Natural killer cell treated with Interleukin-12 subunit alpha and Interleukin-12 subunit beta and Interleukin-15 and Interleukin-18, amount 100 ng/mL, for 72 hours (primary cell): ENCODE results near the gene GDF2. TPM values are rescaled to one million over a fixed set of nuclear protein-coding genes. Genes with fewer than 3 reads are reported as not detected.

Experiments used
- ATAC-seq, 2 donors: fragments of 150-1000 bp; cut with Tn5 transposase in 1 of 2; sonication (Bioruptor Pico), chemical (Tn5 transposase) in 1 of 2; 2 replicates each; pipeline ENCODE4 v1.10.0; 2021
- DNase-seq: peaks from one replicate; pipeline ENCODE4 v3.0.0; 2022; ENCODE audit warnings: low spot score
- H3K27ac Mint-ChIP-seq, 2 donors: 1 replicate in 1 of 2; 2 replicates in 1 of 2; pipeline ENCODE4 v1.8.0; 2022; ENCODE audit warnings: mixed read lengths in 2 of 2, mild to moderate bottlenecking in 1 of 2, moderate library complexity in 1 of 2
- H3K27me3 Mint-ChIP-seq, 2 donors: 1 replicate in 1 of 2; 2 replicates in 1 of 2; pipeline ENCODE4 v1.8.0; 2022; ENCODE audit warnings: mixed read lengths in 2 of 2
- H3K36me3 Mint-ChIP-seq: one replicate; pipeline ENCODE4 v1.8.0; 2022; ENCODE audit warnings: mixed read lengths
- H3K4me1 Mint-ChIP-seq, 2 donors: 1 replicate in 1 of 2; 2 replicates in 1 of 2; pipeline ENCODE4 v1.8.0; 2022; ENCODE audit warnings: low read depth in 2 of 2, mixed read lengths in 2 of 2, mild to moderate bottlenecking in 1 of 2
- H3K4me3 Mint-ChIP-seq: one replicate; pipeline ENCODE4 v1.8.0; 2022; ENCODE audit warnings: mixed read lengths
- H3K9me3 Mint-ChIP-seq: 2 replicates; pipeline ENCODE4 v1.8.0; 2022; ENCODE audit warnings: mixed read lengths
- total RNA-seq, 2 donors: library from RNA; stranded (reverse); gene quantifications; one replicate each; pipeline ENCODE4 v1.2.3, GENCODE V29; 2022

Gene GDF2
- total RNA-seq, 2 donors from 2014 or later, result not detected

- no peak overlapping the region for H3K27ac Mint-ChIP-seq
- peaks cover 0 to 4% of the 10 kb centered on the region in 2 donors for H3K4me1 Mint-ChIP-seq
- ATAC-seq (no peak), DNase-seq (no peak)
- H3K27me3 Mint-ChIP-seq, result peaks cover 27 to 41% of the 10 kb centered on the region in 2 donors
- H3K4me3 Mint-ChIP-seq, result no peak overlapping the region
- H3K36me3 Mint-ChIP-seq, result no peaks in the 10 kb centered on the region
- H3K9me3 Mint-ChIP-seq, result no peaks in the 10 kb centered on the region
Observed at GRCh38 chr10:47297866-47298540, 24.3 kb upstream of the GDF2 start.

GRCh38 chr10:47298715-47299114 lies 23.5 kb upstream of the GDF2 start:
- Mint-ChIP-seq H3K9me3 (no peaks in the 10 kb centered on the region), H3K36me3 (no peaks in the 10 kb centered on the region), H3K27me3 (peaks cover 27 to 41% of the 10 kb centered on the region in 2 donors), H3K4me1 (peaks cover 0 to 4% of the 10 kb centered on the region in 2 donors), H3K27ac (no peak overlapping the region), H3K4me3 (no peak overlapping the region)
- DNase-seq (no peak), ATAC-seq (no peak)

DNA sequence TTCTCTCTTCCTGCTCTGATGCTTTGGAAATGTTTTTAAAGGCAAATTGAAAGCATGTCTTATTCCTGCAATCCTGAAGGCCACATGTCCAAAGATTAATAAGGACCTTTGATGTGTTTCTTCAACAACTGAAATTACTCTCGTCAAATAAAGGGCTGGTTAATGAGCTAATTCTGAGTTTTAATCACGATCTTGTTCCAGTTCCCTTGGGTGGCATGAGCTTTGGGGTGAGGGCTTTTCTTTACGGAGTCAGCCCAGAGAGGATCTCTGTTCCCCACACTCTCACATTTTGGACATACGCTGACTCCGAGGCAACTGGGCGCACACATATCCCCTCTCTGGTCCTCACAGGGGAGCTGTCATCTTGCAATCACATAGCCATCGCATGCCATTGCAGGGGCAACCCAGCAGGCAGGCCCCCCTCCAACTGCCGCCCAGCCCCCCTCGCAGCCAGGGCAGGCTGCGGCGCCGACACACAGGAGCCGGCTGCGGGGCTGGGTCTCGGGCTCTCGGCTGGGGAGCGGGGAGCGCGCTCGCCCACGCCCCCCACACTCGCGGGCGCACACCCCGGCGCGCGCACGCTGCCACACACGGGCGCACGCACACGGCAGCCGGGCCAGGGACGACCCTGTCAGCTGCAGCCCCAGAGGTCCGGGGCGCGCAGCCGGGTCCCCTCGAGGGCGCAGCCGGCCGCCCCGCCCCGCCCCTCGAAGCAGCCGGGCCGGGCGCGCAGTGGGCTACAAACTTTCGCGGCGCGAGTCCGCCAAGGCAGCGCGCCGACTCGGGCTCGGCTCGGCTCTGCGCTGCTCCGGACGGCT lies 22.4 kb upstream of the GDF2 start, which contains the start of gene GDF10:
Gene GDF10, plus strand, starts transcription at position 587 of the 818 bp plus-strand sequence. CDS start 455 bp downstream, outside the sequence.
- H3K27me3 Mint-ChIP-seq, result peaks cover 25 to 39% of the 10 kb centered on the region in 2 donors

GRCh38 chr10:47300429-47300931 lies 21.8 kb upstream of the GDF2 start:
- Mint-ChIP-seq H3K27ac (no peak overlapping the region), H3K4me3 (no peak overlapping the region), H3K36me3 (no peaks in the 10 kb centered on the region), H3K4me1 (peaks cover 0 to 4% of the 10 kb centered on the region in 2 donors), H3K27me3 (peaks cover 23 to 32% of the 10 kb centered on the region in 2 donors), H3K9me3 (no peaks in the 10 kb centered on the region)
- ATAC-seq, result no peak
- DNase-seq, result no peak

More for the DNA sequence above, 22.4 kb upstream of the GDF2 start, which contains the start of gene GDF10:
- Mint-ChIP-seq H3K4me1 (peaks cover 0 to 4% of the 10 kb centered on the region in 2 donors), H3K36me3 (no peaks in the 10 kb centered on the region), H3K9me3 (no peaks in the 10 kb centered on the region), H3K27ac (no peak within 1 kb of the TSS), H3K4me3 (no peak within 1 kb of the TSS)
- ATAC-seq, result no peak
- no peak for DNase-seq

- peaks cover 21 to 26% of the 10 kb centered on the region in 2 donors for H3K27me3 Mint-ChIP-seq
- DNase-seq, result no peak
- no peaks in the 10 kb centered on the region for H3K36me3 Mint-ChIP-seq
- ATAC-seq, result no peak
- H3K4me1 Mint-ChIP-seq, result peaks cover 0 to 4% of the 10 kb centered on the region in 2 donors
- no peak overlapping the region for H3K27ac Mint-ChIP-seq
- no peak overlapping the region for H3K4me3 Mint-ChIP-seq
- H3K9me3 Mint-ChIP-seq, result no peaks in the 10 kb centered on the region
Observed at GRCh38 chr10:47301833-47302232, 20.4 kb upstream of the GDF2 start.

DNA sequence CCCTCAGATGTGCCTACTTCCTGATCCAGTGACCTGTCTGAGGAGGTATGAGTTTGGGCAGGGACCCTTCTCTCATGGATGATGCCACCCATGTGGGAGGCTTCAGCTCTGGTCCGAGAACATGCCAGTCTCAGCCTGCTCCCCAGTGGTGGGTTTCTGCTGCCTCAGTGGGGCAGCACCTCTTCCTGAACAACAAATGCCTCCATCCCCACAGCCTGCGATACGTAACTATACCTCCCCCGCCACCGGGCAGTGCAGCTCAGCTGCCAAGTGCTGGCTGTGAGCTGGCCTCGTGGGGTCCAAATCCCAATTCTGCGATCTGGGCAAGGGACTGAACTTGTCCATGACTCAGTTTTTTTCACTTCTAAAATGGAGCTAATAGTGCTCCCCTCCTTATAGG lies 19.1 kb upstream of the GDF2 start:
- H3K4me1 Mint-ChIP-seq, result peaks cover 0 to 4% of the 10 kb centered on the region in 2 donors
- no peak overlapping the region for H3K4me3 Mint-ChIP-seq
- no peak overlapping the region for H3K27ac Mint-ChIP-seq
- no peaks in the 10 kb centered on the region for H3K9me3 Mint-ChIP-seq
- no peaks in the 10 kb centered on the region for H3K36me3 Mint-ChIP-seq
- DNase-seq (no peak), ATAC-seq (peak in 1 of 2 donors; percentile 24)
- H3K27me3 Mint-ChIP-seq, result peaks cover 23 to 25% of the 10 kb centered on the region in 2 donors

DNA sequence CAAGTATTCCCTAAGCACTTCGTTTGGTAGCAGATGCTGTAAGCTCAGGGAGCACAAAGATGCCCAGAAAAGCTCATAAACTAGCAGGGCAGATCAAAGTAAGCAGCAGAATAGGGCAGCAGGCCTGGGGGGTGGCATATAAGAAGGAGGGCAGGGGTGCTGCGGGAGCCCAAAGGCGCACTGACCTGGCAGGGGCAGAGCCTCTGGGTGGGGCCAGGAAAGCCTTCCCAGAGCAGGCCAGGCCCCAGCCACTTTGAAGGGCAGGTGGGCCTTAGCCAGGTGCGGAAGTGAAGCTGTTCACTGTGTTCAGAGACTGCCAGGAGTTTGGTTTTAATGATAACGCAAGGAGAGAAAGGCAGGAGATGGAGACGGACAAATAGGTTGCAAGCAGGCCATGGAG lies 18.4 kb upstream of the GDF2 start:
- H3K36me3 Mint-ChIP-seq, result no peaks in the 10 kb centered on the region
- H3K27ac Mint-ChIP-seq, result no peak overlapping the region
- ATAC-seq (no peak), DNase-seq (no peak)
- peaks cover 23 to 25% of the 10 kb centered on the region in 2 donors for H3K27me3 Mint-ChIP-seq
- no peak overlapping the region for H3K4me3 Mint-ChIP-seq
- H3K9me3 Mint-ChIP-seq, result no peaks in the 10 kb centered on the region
- peaks cover 0 to 4% of the 10 kb centered on the region in 2 donors for H3K4me1 Mint-ChIP-seq

DNA sequence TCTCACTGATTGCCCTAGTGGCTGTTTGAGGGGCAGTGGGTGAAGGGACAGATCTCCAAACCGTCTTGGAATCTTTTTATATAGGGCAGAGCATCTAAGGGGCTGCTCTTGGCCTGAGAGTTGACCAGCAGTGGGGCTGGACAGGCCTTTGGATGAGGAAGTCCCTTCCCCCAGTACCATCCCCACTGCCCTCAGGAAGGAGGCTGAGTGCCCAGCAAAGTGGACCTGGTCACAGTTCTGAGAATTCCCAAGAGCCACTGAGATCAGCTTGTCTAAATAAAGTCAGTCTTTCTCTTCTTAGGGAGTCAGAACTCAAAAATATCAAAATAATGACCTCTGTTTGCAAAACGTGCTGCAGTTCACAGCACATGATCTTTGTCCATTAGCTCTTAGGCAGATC lies 16.7 kb upstream of the GDF2 start:
- no peaks in the 10 kb centered on the region for H3K9me3 Mint-ChIP-seq
- no peak overlapping the region for H3K27ac Mint-ChIP-seq
- peaks cover 17 to 18% of the 10 kb centered on the region in 2 donors for H3K27me3 Mint-ChIP-seq
- H3K36me3 Mint-ChIP-seq, result no peaks in the 10 kb centered on the region
- DNase-seq, result no peak
- no peak for ATAC-seq
- peaks cover 0 to 4% of the 10 kb centered on the region in 2 donors for H3K4me1 Mint-ChIP-seq
- no peak overlapping the region for H3K4me3 Mint-ChIP-seq

DNA sequence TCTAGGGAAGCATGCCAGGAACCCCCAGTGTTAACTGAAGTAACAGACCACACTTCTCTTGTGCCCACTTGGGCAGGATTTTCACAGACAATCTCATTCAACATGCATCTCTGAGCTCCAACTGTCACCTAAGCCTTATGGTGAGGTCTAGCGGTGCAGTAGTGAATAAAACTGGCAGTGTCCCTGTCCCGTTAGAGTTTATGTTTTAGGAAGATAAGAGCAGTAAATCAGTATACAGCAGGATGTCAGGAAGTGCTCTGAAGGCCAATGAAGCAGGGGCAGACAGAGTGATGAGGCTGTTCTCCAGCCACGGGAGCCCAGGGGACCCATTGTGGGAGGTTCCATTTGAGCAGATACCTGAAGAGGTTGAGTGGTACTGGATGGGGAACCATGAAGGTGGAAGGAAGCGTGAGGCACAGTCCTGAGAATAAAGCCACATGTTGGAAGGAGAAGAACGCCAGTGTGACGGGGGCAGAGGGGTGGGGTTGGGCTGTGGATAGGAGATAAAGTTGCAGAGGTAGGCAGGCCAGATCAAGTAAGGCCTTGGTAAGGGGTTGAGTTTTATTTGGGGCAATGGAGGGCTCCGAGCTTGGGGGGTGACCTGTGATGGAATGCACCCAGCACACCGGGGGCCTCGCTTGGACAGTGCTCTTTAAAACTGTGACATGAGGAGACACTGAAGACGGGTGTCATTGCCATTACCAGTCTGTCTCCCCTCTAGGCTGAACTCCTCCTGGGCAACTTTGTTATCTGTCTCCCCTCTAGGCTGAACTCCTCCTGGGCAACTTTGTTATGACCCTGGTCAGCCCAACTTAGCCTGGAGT lies 15.7 kb upstream of the GDF2 start:
- Mint-ChIP-seq H3K27ac (no peak overlapping the region), H3K4me3 (no peak overlapping the region), H3K9me3 (no peaks in the 10 kb centered on the region), H3K36me3 (no peaks in the 10 kb centered on the region), H3K27me3 (peaks cover 11 to 12% of the 10 kb centered on the region in 2 donors), H3K4me1 (no peaks in the 10 kb centered on the region)
- DNase-seq, result no peak
- ATAC-seq, result no peak

DNA sequence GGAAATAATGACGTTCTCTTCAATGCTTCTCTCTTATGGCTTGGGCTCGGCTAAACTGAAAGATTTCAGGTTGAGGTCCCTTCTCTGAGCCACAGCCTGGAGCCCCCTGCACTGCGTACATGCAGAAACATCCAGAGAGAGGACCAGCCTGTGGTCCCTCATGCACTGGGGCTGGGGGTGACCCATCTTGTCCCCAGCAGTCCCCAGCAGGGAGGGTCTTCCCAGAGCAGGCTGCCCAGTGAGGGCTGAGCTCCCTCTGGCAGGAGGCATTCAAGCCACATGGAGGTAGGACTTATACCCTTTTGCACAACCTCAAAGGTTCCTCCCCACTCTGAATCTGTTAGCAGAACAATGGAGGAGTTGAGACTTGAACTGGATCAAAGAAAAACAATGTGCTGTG lies 14.9 kb upstream of the GDF2 start:
- no peaks in the 10 kb centered on the region for H3K36me3 Mint-ChIP-seq

GRCh38 chr10:47308775-47309174 lies 13.5 kb upstream of the GDF2 start:
- Mint-ChIP-seq H3K36me3 (no peaks in the 10 kb centered on the region), H3K27ac (no peak overlapping the region), H3K4me1 (no peaks in the 10 kb centered on the region), H3K9me3 (no peaks in the 10 kb centered on the region), H3K27me3 (peaks cover 9 to 11% of the 10 kb centered on the region in 2 donors), H3K4me3 (no peak overlapping the region)
- no peak for ATAC-seq
- no peak for DNase-seq

More for the DNA sequence above, 14.9 kb upstream of the GDF2 start:
- H3K27ac Mint-ChIP-seq, result no peak overlapping the region
- DNase-seq (no peak), ATAC-seq (no peak)
- H3K27me3 Mint-ChIP-seq, result peaks cover 11 to 12% of the 10 kb centered on the region in 2 donors
- no peak overlapping the region for H3K4me3 Mint-ChIP-seq
- no peaks in the 10 kb centered on the region for H3K4me1 Mint-ChIP-seq
- H3K9me3 Mint-ChIP-seq, result no peaks in the 10 kb centered on the region

- Mint-ChIP-seq H3K4me1 (no peaks in the 10 kb centered on the region), H3K9me3 (no peaks in the 10 kb centered on the region), H3K27ac (no peak overlapping the region), H3K27me3 (peaks cover 9 to 11% of the 10 kb centered on the region in 2 donors), H3K4me3 (no peak overlapping the region), H3K36me3 (no peaks in the 10 kb centered on the region)
- ATAC-seq, result no peak
- no peak for DNase-seq
Observed at GRCh38 chr10:47309408-47310089, 12.7 kb upstream of the GDF2 start.

DNA sequence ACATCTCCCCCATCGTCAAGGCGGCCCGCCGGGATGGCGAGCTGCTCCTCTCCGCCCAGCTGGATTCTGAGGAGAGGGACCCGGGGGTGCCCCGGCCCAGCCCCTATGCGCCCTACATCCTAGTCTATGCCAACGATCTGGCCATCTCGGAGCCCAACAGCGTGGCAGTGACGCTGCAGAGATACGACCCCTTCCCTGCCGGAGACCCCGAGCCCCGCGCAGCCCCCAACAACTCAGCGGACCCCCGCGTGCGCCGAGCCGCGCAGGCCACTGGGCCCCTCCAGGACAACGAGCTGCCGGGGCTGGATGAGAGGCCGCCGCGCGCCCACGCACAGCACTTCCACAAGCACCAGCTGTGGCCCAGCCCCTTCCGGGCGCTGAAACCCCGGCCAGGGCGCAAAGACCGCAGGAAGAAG lies 12.2 kb upstream of the GDF2 start:
- H3K4me3 Mint-ChIP-seq, result no peak overlapping the region
- peaks cover 6 to 11% of the 10 kb centered on the region in 2 donors for H3K27me3 Mint-ChIP-seq
- H3K27ac Mint-ChIP-seq, result no peak overlapping the region
- ATAC-seq (no peak), DNase-seq (no peak)
- no peaks in the 10 kb centered on the region for H3K9me3 Mint-ChIP-seq
- H3K4me1 Mint-ChIP-seq, result no peaks in the 10 kb centered on the region
- no peaks in the 10 kb centered on the region for H3K36me3 Mint-ChIP-seq
